GM12801 (cell line): ENCODE results near the gene MACROD2.

Experiments
- CTCF ChIP-seq: IDR thresholded peaks from one replicate; pipeline ENCODE4 v1.5.1; 2011; ENCODE audit warnings: control low read depth; ENCODE audit not compliant: insufficient read length; ENCODE audit errors: extremely low read depth

The MACROD2 gene

GRCh38 chr20:14664101-14664500, 668.8 kb downstream of the MACROD2 start:
- no peak for TF ChIP-seq CTCF

DNA sequence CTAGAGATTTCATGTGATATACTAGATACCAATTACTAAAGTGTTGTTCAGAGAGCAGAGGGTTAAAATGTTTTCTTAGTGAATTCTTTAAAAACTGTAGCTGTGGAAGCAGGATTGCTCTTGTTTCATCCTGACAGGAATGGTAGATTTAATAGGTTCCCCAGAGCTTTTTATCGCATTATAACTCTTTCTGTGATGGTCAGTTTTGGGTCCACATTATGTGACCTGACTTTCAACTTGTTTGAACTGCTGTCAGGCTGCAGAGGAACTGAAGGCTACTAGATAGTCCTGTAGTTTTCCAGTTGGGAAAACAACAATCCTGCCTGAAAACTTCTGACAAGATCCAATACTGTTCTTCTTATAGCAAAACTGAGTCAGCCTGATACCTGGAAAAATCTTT, 671.4 kb downstream of the MACROD2 start:
- TF ChIP-seq CTCF: no peak

GRCh38 chr20:14667226-14667625, 671.9 kb downstream of the MACROD2 start:
- TF ChIP-seq CTCF: no peak

- no peak for TF ChIP-seq CTCF
Measured at GRCh38 chr20:14672066-14672465, 676.8 kb downstream of the MACROD2 start.

DNA sequence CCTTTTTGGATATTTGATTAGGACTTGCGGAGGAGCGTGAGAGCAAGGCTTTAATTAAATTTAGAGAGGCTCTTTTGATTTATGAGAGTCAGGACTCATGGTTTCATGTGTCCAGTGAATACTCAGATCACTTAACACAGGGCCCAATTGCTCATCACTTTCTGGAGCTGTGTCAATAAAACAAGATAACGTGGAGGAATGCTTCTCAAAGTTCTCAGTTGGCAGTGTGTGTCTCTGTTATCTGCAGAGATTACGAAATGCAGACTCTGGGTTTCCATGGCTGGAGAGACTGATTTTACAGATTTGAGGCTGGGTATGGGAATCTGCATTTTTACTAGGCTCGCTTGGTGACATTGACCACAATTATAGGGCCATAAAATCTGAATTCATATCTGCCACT, 677.8 kb downstream of the MACROD2 start:
- no peak for TF ChIP-seq CTCF

GRCh38 chr20:14677455-14677854, 682.1 kb downstream of the MACROD2 start:
- TF ChIP-seq CTCF: no peak

DNA sequence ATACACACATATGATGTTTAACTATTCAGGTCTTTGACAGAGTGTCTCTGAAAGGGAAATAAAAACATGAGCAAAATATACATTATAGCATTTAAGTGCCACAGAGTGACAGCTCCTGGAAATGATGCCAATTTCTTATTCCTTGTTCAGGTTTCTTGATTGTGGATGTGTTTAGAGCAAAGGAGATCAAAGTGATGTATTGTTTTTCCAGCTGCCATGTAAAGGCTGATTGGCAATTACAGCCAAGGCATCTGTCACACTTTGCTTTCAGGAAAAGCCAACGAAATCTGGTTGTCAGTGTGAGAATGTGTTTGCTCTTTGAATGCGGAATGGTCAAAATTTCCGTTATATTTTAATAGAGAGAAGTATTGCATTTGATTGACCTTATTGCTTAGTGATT, 689.9 kb downstream of the MACROD2 start:
- TF ChIP-seq CTCF: no peak

DNA sequence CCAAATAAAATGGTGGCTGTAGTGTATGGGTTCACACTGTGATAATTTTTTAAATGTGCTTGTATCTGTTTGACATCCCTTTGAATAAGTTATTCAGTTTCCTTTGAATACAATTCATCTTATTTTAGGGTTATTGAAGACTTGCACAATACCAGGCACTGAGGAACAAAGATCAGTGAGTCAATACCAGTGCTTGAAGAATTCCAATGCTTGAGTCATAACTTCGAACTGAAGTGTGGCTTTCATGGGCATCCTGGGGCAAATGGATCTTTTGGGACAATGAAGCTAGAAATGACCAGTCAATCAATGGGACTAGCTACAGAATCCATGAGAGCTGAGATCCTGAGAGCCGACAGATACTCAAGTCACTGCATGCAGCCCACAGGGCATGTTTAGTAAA, 692.0 kb downstream of the MACROD2 start:
- TF ChIP-seq CTCF: no peak
